Mesothelial cell of epicardium (in vitro differentiated cells): ENCODE data around the gene PEX26. TPM values are rescaled to one million over a fixed set of nuclear protein-coding genes. Genes with fewer than 3 reads are reported as not detected.

ENCODE experiments used
- DNase-seq, 2 experiments: peaks; one replicate each; pipeline ENCODE4 v3.0.0; 2021; ENCODE audit warnings: low spot score in 2 of 2; ENCODE audit not compliant: unreplicated experiment in 2 of 2
- H3K27ac Mint-ChIP-seq: 2 replicates; pipeline ENCODE4 v1.8.0; 2021; ENCODE audit warnings: mixed read lengths
- H3K27me3 Mint-ChIP-seq: 2 replicates; pipeline ENCODE4 v1.8.0; 2021; ENCODE audit warnings: low read depth, mixed read lengths
- H3K36me3 Mint-ChIP-seq: 2 replicates; pipeline ENCODE4 v1.8.0; 2021; ENCODE audit warnings: mixed read lengths
- H3K4me1 Mint-ChIP-seq: 2 replicates; pipeline ENCODE4 v1.8.0; 2021; ENCODE audit warnings: mixed read lengths
- H3K4me3 Mint-ChIP-seq: 2 replicates; pipeline ENCODE4 v1.8.0; 2021; ENCODE audit warnings: mild to moderate bottlenecking, moderate library complexity, mixed read lengths
- H3K9me3 Mint-ChIP-seq: 2 replicates; pipeline ENCODE4 v1.8.0; 2021; ENCODE audit warnings: mixed read lengths
- total RNA-seq: library from RNA; stranded (reverse); gene quantifications from 3 replicates; pipeline ENCODE4 v1.2.1, GENCODE V29; 2021
- TF ChIP-seq, protein P1 (sequence below): fragments of 200-600 bp; sonication (generic); IDR thresholded peaks from one replicate; pipeline ENCODE4 v1.5.0; 2021; ENCODE audit warnings: antibody characterized with exemption; ENCODE audit not compliant: unreplicated experiment

The PEX26 gene
- 38.0 to 39.0 TPM (median 38.3 TPM) in 3 replicates for total RNA-seq

DNA sequence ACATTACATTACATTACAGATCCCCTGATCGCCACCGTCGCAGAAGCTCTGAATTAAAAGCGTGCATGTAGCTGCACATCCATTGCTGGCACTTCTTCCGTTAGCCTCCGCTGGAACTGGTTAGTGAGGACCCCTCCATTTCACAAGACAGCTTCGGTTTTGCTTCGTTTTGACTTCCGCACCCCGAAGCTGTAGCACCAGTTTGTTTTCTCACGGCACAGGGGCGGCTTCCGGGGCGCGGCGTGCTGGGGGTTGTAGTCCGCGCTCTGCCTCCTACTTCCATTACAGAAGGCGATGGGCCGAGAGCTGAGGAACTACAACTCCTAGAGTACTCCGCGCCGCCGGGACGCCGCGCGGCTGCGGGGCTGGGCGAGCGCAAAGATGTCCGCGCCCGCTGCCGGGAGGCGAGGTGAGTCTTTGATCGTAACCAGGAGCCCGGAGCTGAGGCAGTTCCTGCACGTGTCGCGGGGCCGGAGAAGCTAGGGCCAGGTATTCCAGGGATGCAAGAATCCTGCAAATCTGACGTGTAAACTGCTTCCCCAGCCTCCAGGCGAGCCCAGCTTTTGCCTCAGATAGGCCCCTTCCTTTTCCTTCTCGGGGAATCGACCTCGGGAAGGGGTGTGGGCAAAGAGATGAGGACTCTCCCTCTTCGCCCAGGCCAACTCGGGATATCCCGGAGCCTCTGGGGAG is at the start of gene PEX26:
Gene PEX26 (plus strand): TSS at position 352 of the 690 bp plus-strand sequence. CDS start 387 bp downstream, outside the sequence.
- TF ChIP-seq, protein P1, sequence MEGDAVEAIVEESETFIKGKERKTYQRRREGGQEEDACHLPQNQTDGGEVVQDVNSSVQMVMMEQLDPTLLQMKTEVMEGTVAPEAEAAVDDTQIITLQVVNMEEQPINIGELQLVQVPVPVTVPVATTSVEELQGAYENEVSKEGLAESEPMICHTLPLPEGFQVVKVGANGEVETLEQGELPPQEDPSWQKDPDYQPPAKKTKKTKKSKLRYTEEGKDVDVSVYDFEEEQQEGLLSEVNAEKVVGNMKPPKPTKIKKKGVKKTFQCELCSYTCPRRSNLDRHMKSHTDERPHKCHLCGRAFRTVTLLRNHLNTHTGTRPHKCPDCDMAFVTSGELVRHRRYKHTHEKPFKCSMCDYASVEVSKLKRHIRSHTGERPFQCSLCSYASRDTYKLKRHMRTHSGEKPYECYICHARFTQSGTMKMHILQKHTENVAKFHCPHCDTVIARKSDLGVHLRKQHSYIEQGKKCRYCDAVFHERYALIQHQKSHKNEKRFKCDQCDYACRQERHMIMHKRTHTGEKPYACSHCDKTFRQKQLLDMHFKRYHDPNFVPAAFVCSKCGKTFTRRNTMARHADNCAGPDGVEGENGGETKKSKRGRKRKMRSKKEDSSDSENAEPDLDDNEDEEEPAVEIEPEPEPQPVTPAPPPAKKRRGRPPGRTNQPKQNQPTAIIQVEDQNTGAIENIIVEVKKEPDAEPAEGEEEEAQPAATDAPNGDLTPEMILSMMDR, result no peak
- Mint-ChIP-seq H3K4me3 (peak within 1 kb of the TSS; percentile 95), H3K27ac (peak within 1 kb of the TSS; percentile 93)

DNA sequence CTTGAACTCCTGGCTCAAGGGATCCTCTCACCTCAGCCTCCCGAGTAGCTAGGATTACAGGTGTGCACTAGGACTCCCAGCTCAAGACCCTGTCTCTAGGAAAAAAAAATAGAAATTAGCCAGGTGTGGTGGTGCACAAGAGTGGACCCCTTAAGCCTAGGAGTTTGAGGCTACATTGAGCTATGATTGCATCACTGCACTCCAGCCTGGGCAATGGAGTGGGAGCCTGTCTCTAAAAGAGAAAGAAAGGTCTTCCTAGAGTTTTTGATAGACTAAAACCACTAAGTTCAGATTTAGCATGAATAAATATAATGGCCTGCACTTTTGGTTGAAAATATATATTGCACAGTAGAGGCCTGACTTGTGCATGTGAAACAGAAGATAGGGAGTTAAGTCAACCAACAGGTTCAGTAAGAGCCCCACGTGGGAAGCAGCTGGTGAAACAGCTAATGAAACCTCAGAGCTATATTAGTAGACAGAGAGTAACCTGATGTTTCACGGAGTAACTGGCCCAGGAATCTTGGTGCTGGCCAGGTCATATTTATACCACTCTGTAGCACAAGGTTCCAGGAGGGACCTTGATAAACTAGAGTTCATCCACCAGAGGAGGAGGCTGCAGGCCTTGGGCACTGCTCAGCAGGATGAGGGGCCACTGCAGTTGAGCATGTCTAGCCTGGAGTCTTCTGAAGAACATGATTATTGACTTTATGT is 48.8 kb upstream of the PEX26 start:
- Mint-ChIP-seq H3K9me3 (no peaks in the 10 kb centered on the region), H3K27ac (no peak overlapping the region), H3K4me1 (peaks cover 32% of the 10 kb centered on the region), H3K27me3 (peaks cover 22% of the 10 kb centered on the region), H3K36me3 (no peaks in the 10 kb centered on the region), H3K4me3 (no peak overlapping the region)
- TF ChIP-seq, protein P1, result no peak
- no peak for DNase-seq

More for the DNA sequence above, at the start of gene PEX26:
- no peaks in the 10 kb centered on the region for H3K27me3 Mint-ChIP-seq
- H3K9me3 Mint-ChIP-seq, result peaks cover 4% of the 10 kb centered on the region
- peak; percentile 70 to 87 for DNase-seq
- peaks cover 29% of the 10 kb centered on the region for H3K36me3 Mint-ChIP-seq
- peaks cover 24% of the 10 kb centered on the region for H3K4me1 Mint-ChIP-seq

DNA sequence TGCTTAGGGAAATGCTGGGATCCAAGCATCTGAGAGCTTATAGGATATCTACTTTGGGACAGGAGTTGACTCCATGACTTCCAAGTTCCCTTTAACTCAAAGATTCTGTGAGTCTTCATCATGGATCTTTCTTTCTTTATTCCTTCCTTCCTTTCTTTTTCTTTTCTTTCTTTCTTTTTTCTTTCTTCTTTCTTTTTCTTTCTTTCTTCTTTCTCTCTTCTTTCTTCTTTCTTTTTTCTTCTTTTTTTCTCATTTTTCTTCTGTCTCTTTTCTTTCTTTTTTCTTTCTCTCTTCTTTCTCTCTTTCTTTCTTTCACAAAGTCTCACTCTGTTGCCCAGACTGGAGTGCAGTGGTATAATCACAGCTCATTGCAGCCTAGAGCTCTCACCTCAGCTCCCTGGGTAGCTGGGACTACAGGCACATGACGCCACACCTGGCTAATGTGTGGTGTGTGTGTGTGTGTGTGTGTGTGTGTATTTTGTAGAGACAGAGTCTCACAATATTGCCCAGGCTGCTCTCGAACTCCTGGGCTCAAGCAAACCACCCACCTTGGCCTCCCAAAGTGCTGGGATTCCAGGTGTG is 48.0 kb upstream of the PEX26 start:
- no peaks in the 10 kb centered on the region for H3K9me3 Mint-ChIP-seq
- TF ChIP-seq, protein P1, result no peak
- H3K27ac Mint-ChIP-seq, result no peak overlapping the region
- no peak for DNase-seq
- peaks cover 21% of the 10 kb centered on the region for H3K27me3 Mint-ChIP-seq
- peaks cover 29% of the 10 kb centered on the region for H3K4me1 Mint-ChIP-seq
- H3K36me3 Mint-ChIP-seq, result no peaks in the 10 kb centered on the region
- no peak overlapping the region for H3K4me3 Mint-ChIP-seq

DNA sequence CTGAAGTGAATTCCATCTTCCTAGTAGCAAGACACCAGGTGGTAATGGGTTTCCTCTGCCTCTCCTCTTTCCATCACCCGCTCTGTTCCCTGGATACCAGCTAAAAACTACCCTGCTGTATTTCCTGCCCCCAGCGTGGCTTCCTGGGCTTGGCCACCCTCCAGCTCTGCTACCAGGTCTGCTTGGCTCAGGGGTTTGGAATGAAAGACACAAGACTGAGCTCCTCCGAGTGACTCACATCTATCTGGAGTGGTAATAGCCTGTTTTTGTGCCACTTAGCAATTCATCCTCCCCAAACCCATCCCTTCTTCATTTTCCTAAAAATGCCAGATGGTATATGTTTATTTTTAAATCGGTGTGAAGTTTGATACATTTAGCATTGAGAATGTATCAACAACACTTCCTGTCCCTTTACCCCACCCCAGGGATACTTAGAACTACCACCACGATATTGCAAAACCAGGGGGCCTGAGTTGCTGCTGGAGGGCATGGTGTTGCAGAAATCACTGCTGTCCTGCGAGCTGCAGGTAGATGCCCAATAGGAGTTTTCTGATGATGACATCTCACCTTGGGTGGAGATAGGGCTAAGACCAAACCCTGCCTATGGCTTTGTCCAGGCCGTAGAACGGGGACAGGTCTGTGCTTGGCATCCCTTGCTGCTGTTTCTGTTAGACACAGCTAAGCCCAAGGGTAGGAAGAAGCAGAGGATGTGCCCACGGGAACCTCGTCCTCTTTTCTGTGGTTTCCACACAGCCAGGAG is 45.9 kb upstream of the PEX26 start:
- no peaks in the 10 kb centered on the region for H3K9me3 Mint-ChIP-seq
- no peak overlapping the region for H3K27ac Mint-ChIP-seq
- H3K4me1 Mint-ChIP-seq, result peaks cover 32% of the 10 kb centered on the region
- H3K27me3 Mint-ChIP-seq, result peaks cover 10% of the 10 kb centered on the region
- no peaks in the 10 kb centered on the region for H3K36me3 Mint-ChIP-seq
- H3K4me3 Mint-ChIP-seq, result no peak overlapping the region
- TF ChIP-seq, protein P1, result no peak
- DNase-seq, result no peak

DNA sequence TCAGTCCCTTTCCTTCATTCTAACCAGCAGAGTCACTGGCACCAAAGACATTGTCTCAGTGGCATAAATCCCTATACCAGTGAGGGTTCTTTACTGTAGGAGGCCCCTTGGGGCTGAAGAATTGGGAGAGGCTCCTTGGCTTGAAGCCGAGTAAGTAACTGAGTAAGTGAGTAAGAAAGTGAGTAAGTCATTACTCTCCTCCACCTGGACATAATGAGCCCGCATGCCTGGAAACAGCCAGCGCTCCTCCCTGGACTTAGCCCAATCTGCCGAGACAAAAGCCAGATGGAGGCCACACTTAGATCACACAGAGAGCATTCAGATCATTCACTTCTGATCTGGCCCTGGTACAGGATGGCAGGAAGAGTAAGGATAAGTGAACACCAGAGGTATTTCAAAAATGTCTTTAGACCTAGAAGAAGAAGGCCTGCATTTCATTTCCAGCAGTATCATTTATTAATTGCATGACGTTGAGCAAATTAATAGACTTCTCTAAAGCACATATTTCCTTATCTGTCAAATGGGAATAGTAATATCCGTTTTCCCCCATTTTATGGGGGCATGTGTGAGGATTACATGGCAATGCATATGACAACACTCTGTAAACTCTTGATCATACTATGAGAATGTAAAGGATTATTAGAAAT is 45.2 kb upstream of the PEX26 start:
- Mint-ChIP-seq H3K36me3 (no peaks in the 10 kb centered on the region), H3K9me3 (no peaks in the 10 kb centered on the region), H3K4me3 (no peak overlapping the region), H3K27ac (peak overlapping the region; percentile 49), H3K27me3 (peaks cover 5% of the 10 kb centered on the region), H3K4me1 (peaks cover 32% of the 10 kb centered on the region)
- DNase-seq, result no peak
- TF ChIP-seq, protein P1, result no peak
